Heart left ventricle (tissue), 16 donors: ENCODE measurements around the gene PLEKHA7. TPM values are rescaled to one million over a fixed set of nuclear protein-coding genes. Genes with fewer than 3 reads are reported as not detected.

Source experiments
- ATAC-seq, 4 donors: fragments of 200-7000 bp; cut with Tn5 transposase; one replicate each; pipeline ENCODE4 v1.9.1; 2020 to 2022; ENCODE audit warnings: moderate library complexity in 4 of 4, mild to moderate bottlenecking in 3 of 4, moderate number of reproducible peaks in 1 of 4
- DNase-seq, 5 donors: peaks; one replicate each; pipeline ENCODE4 v3.0.0-alpha.2; 2020
- H3K27ac ChIP-seq, 12 donors: fragments of 200-600 bp; sonication (generic) in 4 of 12; one replicate each; pipeline versions ENCODE4 v1.5.0 to v1.8.0; 2016 to 2022; ENCODE audit warnings: mild to moderate bottlenecking in 2 of 12
- H3K27me3 ChIP-seq, 9 donors: fragments of 200-600 bp; sonication (generic) in 2 of 9; one replicate each; pipeline versions ENCODE4 v1.5.1 to v1.8.0; 2016 to 2022; ENCODE audit warnings: mild to moderate bottlenecking in 3 of 9
- H3K36me3 ChIP-seq, 9 donors: fragments of 200-600 bp; sonication (generic) in 2 of 9; one replicate each; pipeline versions ENCODE4 v1.5.0 to v1.8.0; 2018 to 2022; ENCODE audit warnings: mild to moderate bottlenecking in 2 of 9
- H3K4me1 ChIP-seq, 12 donors: fragments of 200-600 bp; sonication (generic) in 4 of 12; one replicate each; pipeline versions ENCODE4 v1.5.0 to v1.8.0; 2016 to 2022; ENCODE audit warnings: mild to moderate bottlenecking in 3 of 12
- H3K4me3 ChIP-seq, 12 donors: fragments of 200-600 bp; sonication (generic) in 4 of 12; one replicate each; pipeline versions ENCODE4 v1.5.0 to v1.8.0; 2017 to 2022; ENCODE audit warnings: mild to moderate bottlenecking in 9 of 12, moderate library complexity in 4 of 12
- H3K9me3 ChIP-seq, 12 donors: fragments of 200-600 bp; sonication (generic) in 4 of 12; one replicate each; pipeline versions ENCODE4 v1.5.0 to v1.8.0; 2016 to 2022; ENCODE audit warnings: mild to moderate bottlenecking in 1 of 12
- CTCF ChIP-seq, 12 donors: fragments of 200-600 bp; sonication (generic) in 4 of 12; IDR thresholded peaks; one replicate each; pipeline versions ENCODE4 v1.5.0 to v1.8.0; 2018 to 2022; ENCODE audit warnings: antibody characterized with exemption in 12 of 12, mild to moderate bottlenecking in 5 of 12
- POLR2A ChIP-seq, 2 donors: fragments of 450-650 bp; IDR thresholded peaks; one replicate each; pipeline ENCODE4 v1.6.1; 2017; ENCODE audit warnings: antibody characterized with exemption in 2 of 2, mild to moderate bottlenecking in 2 of 2, moderate library complexity in 2 of 2
- WGBS, 4 donors: extraction: QIAGEN DNeasy Blood & Tissue Kit in 2 of 4; methylation state at CpG; one replicate each; pipeline versions ENCODE4 v1.1.5 to v1.1.7; 2013 to 2018; 5-methylcytosine and 5-hydroxymethylcytosine counted together
- intact Hi-C, 10 donors: fragments of 100-400 bp; cut with DNase I; formaldehyde crosslinking; loops; one replicate each; pipeline versions ENCODE4 v1.11.1 to v1.14.2; 2022
- polyA plus RNA-seq, 2 donors: library from polyadenylated mRNA; stranded (reverse); fragments of 200-250 nt; gene quantifications; one replicate each; pipeline ENCODE4 v1.2.3, GENCODE V29; 2013
- total RNA-seq, 9 donors: library from RNA; depleted of rRNA in 2 of 9; stranded (reverse); fragments of >200 nt in 2 of 9; fragmentation: NEBNext Ultra II Directional in 3 of 9; extraction: Animal tissue kit (Norgen Biotek cat#: 25700) in 3 of 9; gene quantifications; one replicate each; pipeline versions ENCODE4 v1.1.0 to v1.2.4, GENCODE V29; 2016 to 2023
- donor health status: ischemic (EF 13 %, LVEDD 7.1; RV severe dilation, severe dysfunction).
- donor health status: healthy with polysubstance abuse.
- donor health status: DM: no; HTN: yes; CAD: no.
- donor health status: DM: no; HTN: no; CAD: no.
- donor health status: ischemic (EF 25% LVEDD 6.9; RV normal size, moderate dysfunction).
- donor health status: ischemic (EF 25% LVEDD 5.7; RV mildly dilated, moderate dysfunction).
- donor health status: healthy.
- donor health status: DM: yes; HTN: yes; CAD: no.
- donor health status: ischemic (EF 35%, LVEDD 5.7; RV mildly dilated, moderate dysfunction).
- donor health status: nonischemic (EF 11% LVEDD 7.7; RV severe dilation, severe dysfunction).
- donor health status: DM: yes; HTN: yes; CAD: no.
- donor health status: PGD.
- donor health status: ischemic (EF 29% LVEDD 5.4; RV normal size, mild dysfunction).
- donor health status: nonischemic (EF 23%, LVEDD 6.1; RV moderate dilation, normal function).

PLEKHA7 gene
- total and polyA plus RNA-seq, 11 donors = 13.1 to 57.5 (median 23.5) TPM

- intact Hi-C loops = loop anchor here in 5 of 10 donors (5.0 to 10.0 kb wide), 3 partner anchors 116 to 253 kb away; no protein-coding TSS in a partner anchor
- peaks cover 0 to 29% (median 7%) of the 10 kb centered on the region in 9 donors for H3K36me3 ChIP-seq
- peak overlapping the region in 6 of 12 donors; percentile 26 to 79 (median 64) for H3K27ac ChIP-seq
- TF ChIP-seq POLR2A (IDR thresholded peaks at IDR 0.05) = no peak
- no peak for TF ChIP-seq CTCF (IDR thresholded peaks at IDR 0.05)
- H3K4me3 ChIP-seq = no peak overlapping the region
- no peak for ATAC-seq
- WGBS, 4 donors = 91 to 100% (median 92%) methylated on average over 3 of the region's 3 CpGs
- no peak for DNase-seq
- H3K4me1 ChIP-seq = peaks cover 4 to 97% (median 31%) of the 10 kb centered on the region in 12 donors
- H3K27me3 ChIP-seq = no peaks in the 10 kb centered on the region
- no peaks in the 10 kb centered on the region for H3K9me3 ChIP-seq
Measured at GRCh38 chr11:16811136-16812020, 202.8 kb downstream of the PLEKHA7 start.

GRCh38 chr11:16809886-16810668, 204.1 kb downstream of the PLEKHA7 start:
- WGBS, 4 donors = 53 to 58% (median 56%) methylated on average over 11 of the region's 11 CpGs
- intact Hi-C loops = loop anchor here in 5 of 10 donors (5.0 to 10.0 kb wide), 3 partner anchors 117 to 255 kb away; no protein-coding TSS in a partner anchor

GRCh38 chr11:16807306-16807705, 206.9 kb downstream of the PLEKHA7 start:
- Histone ChIP-seq H3K36me3 (peaks cover 0 to 8% (median 0%) of the 10 kb centered on the region in 9 donors), H3K9me3 (no peaks in the 10 kb centered on the region), H3K4me3 (no peak overlapping the region), H3K27me3 (no peaks in the 10 kb centered on the region), H3K27ac (peak overlapping the region in 3 of 12 donors; percentile 28 to 83 (median 50)), H3K4me1 (peaks cover 4 to 86% (median 49%) of the 10 kb centered on the region in 12 donors)
- WGBS, 4 donors = 46 to 64% (median 53%) methylated on average over 3 of the region's 3 CpGs
- no peak for DNase-seq
- ATAC-seq = peak in 2 of 4 donors; percentile 2
- intact Hi-C loops = no loop called here
- TF ChIP-seq POLR2A (IDR thresholded peaks at IDR 0.05) (no peak), CTCF (IDR thresholded peaks at IDR 0.05) (no peak)

More at GRCh38 chr11:16809886-16810668, 204.1 kb downstream of the PLEKHA7 start:
- no peak overlapping the region for H3K4me3 ChIP-seq
- H3K27me3 ChIP-seq = no peaks in the 10 kb centered on the region
- H3K4me1 ChIP-seq = peaks cover 4 to 97% (median 36%) of the 10 kb centered on the region in 12 donors
- peak; percentile 74 to 91 (median 79) for DNase-seq
- no peaks in the 10 kb centered on the region for H3K9me3 ChIP-seq
- peaks cover 0 to 21% (median 7%) of the 10 kb centered on the region in 9 donors for H3K36me3 ChIP-seq
- ATAC-seq = peak; percentile 76 to 86 (median 78)
- H3K27ac ChIP-seq = peak overlapping the region in 10 of 12 donors; percentile 18 to 79 (median 44)
- TF ChIP-seq POLR2A (IDR thresholded peaks at IDR 0.05) (no peak), CTCF (IDR thresholded peaks at IDR 0.05) (no peak)
